ENCODE results near the gene HLA-F.

HLA-F gene

GRCh38 chr6:29742127-29742526, 18.9 kb downstream of the HLA-F start:
- DNase-seq: no peak

- DNase-seq: no peak
Measured at GRCh38 chr6:29743025-29743424, 19.8 kb downstream of the HLA-F start.

- no peak for DNase-seq
Measured at GRCh38 chr6:29743568-29743967, 20.3 kb downstream of the HLA-F start.

- DNase-seq: no peak
Measured at GRCh38 chr6:29744131-29744530, 20.9 kb downstream of the HLA-F start.

GRCh38 chr6:29744621-29745020, 21.4 kb downstream of the HLA-F start:
- no peak for DNase-seq

GRCh38 chr6:29745386-29745785, 22.2 kb downstream of the HLA-F start:
- DNase-seq: no peak

GRCh38 chr6:29745855-29746449, 22.7 kb downstream of the HLA-F start:
- DNase-seq: no peak

GRCh38 chr6:29746846-29747687, 23.8 kb downstream of the HLA-F start:
- no peak for DNase-seq

- DNase-seq: no peak
Measured at GRCh38 chr6:29747688-29748250, 24.5 kb downstream of the HLA-F start.

- DNase-seq: peak; percentile 19 to 90 (median 77)
Measured at GRCh38 chr6:29748391-29749307, 25.4 kb downstream of the HLA-F start.

GRCh38 chr6:29749308-29749662, 26.1 kb downstream of the HLA-F start:
- no peak for DNase-seq

- no peak for DNase-seq
Measured at GRCh38 chr6:29749668-29750067, 26.4 kb downstream of the HLA-F start.

GRCh38 chr6:29750709-29751108, 27.5 kb downstream of the HLA-F start:
- DNase-seq: no peak

- DNase-seq: no peak
Measured at GRCh38 chr6:29751480-29751879, 28.2 kb downstream of the HLA-F start.

GRCh38 chr6:29752451-29753308, 29.4 kb downstream of the HLA-F start:
- DNase-seq: peak in 56 of 58 donors; percentile 15 to 87 (median 65)

GRCh38 chr6:29753309-29753644, 30.0 kb downstream of the HLA-F start:
- no peak for DNase-seq

GRCh38 chr6:29755295-29755871, 32.1 kb downstream of the HLA-F start:
- DNase-seq: no peak

GRCh38 chr6:29757282-29757681, 34.0 kb downstream of the HLA-F start:
- no peak for DNase-seq

- DNase-seq: no peak
Measured at GRCh38 chr6:29757701-29758293, 34.6 kb downstream of the HLA-F start.

- DNase-seq: no peak
Measured at GRCh38 chr6:29758761-29759160, 35.5 kb downstream of the HLA-F start.
